DND-41 (cell line): ENCODE results near the gene BEND2.

Experiments used
- ATAC-seq: fragments of 200-7000 bp; cut with Tn5 transposase; 3 replicates; pipeline ENCODE4 v1.9.1; 2021; ENCODE audit warnings: low read depth; ENCODE audit not compliant: insufficient read depth
- DNase-seq: peaks from one replicate; pipeline ENCODE4 v3.0.0-alpha.2; 2020
- H2AFZ ChIP-seq: 2 replicates; pipeline ENCODE4 v1.6.0; 2012; ENCODE audit warnings: low read depth, low read length
- H3K27ac ChIP-seq: 2 replicates; pipeline ENCODE4 v1.5.1; 2012; ENCODE audit warnings: low read length, inconsistent platforms
- H3K27me3 ChIP-seq: fragments of 200-600 bp; sonication (generic); 2 replicates; pipeline ENCODE4 v1.6.0; 2012; ENCODE audit warnings: low read length, mild to moderate bottlenecking, inconsistent platforms; ENCODE audit not compliant: insufficient read depth, poor library complexity
- H3K36me3 ChIP-seq: 2 replicates; pipeline ENCODE4 v1.5.1; 2012; ENCODE audit warnings: low read length, inconsistent platforms; ENCODE audit not compliant: insufficient read depth
- H3K4me1 ChIP-seq: 2 replicates; pipeline ENCODE4 v1.5.1; 2012; ENCODE audit warnings: mild to moderate bottlenecking, low read length; ENCODE audit not compliant: insufficient read depth
- H3K4me2 ChIP-seq: 2 replicates; pipeline ENCODE4 v1.6.0; 2012; ENCODE audit warnings: mild to moderate bottlenecking, moderate library complexity, low read length, inconsistent platforms; ENCODE audit not compliant: insufficient read depth
- H3K4me3 ChIP-seq, 2 experiments: fragments of 200-600 bp in 1 of 2; shearing (Covaris generic) in 1 of 2; 2 replicates each; pipeline ENCODE4 v1.5.1; 2012 to 2016; ENCODE audit warnings: inconsistent platforms in 2 of 2, low read length in 2 of 2, mild to moderate bottlenecking in 2 of 2, low read depth in 1 of 2, moderate library complexity in 1 of 2
- H3K79me2 ChIP-seq: 2 replicates; pipeline ENCODE4 v1.6.0; 2012; ENCODE audit warnings: low read length, inconsistent platforms; ENCODE audit not compliant: insufficient read depth
- H3K9ac ChIP-seq: 2 replicates; pipeline ENCODE4 v1.6.0; 2012; ENCODE audit warnings: low read depth, mild to moderate bottlenecking, inconsistent platforms, low read length, moderate library complexity
- H3K9me3 ChIP-seq: 2 replicates; pipeline ENCODE4 v1.5.1; 2012; ENCODE audit warnings: low read length, moderate library complexity, mild to moderate bottlenecking, inconsistent platforms; ENCODE audit not compliant: insufficient read depth, severe bottlenecking
- H4K20me1 ChIP-seq: 2 replicates; pipeline ENCODE4 v1.6.0; 2012; ENCODE audit warnings: low read length; ENCODE audit not compliant: insufficient read depth
- EZH2 ChIP-seq: IDR thresholded peaks from 3 replicates; pipeline ENCODE4 v1.6.1; 2012; ENCODE audit warnings: borderline replicate concordance, low read depth, mild to moderate bottlenecking, moderate library complexity, low read length, inconsistent platforms; ENCODE audit not compliant: severe bottlenecking
- TF ChIP-seq, protein P1 (sequence below): IDR thresholded peaks from 2 replicates; pipeline ENCODE4 v1.5.1; 2012; ENCODE audit warnings: borderline replicate concordance, low read length, moderate library complexity, mild to moderate bottlenecking; ENCODE audit not compliant: poor library complexity, severe bottlenecking; ENCODE audit errors: extremely low read depth

Gene BEND2

DNA sequence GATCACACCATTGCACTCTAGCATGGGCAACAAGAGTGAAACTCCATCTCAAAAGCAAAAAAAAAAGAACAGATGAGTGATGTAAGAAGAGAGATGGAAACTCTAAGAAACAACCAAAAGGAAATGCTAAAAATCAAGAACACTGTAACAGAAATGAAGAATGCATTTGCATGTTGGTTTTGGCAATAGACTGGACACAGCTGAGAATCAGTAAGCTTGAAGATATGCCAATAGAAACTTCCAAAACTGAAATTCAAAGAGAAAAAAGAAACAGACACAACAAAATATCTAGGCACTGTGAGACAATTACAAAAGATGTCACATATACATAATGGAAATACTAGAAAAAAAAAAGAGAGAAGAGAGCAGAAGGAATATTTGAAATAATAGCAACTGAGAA, 93.7 kb downstream of the BEND2 start:
- Histone ChIP-seq H3K36me3 (no peaks in the 10 kb centered on the region), H3K9ac (no peak overlapping the region), H3K4me1 (no peaks in the 10 kb centered on the region), H3K79me2 (no peaks in the 10 kb centered on the region), H3K4me2 (no peak overlapping the region), H4K20me1 (no peaks in the 10 kb centered on the region), H3K27me3 (no peaks in the 10 kb centered on the region), H3K27ac (no peak overlapping the region), H3K4me3 (no peak overlapping the region), H3K9me3 (no peaks in the 10 kb centered on the region), H2AFZ (no peak overlapping the region)
- ATAC-seq (no peak), DNase-seq (no peak)
- no peak for TF ChIP-seq EZH2
- TF ChIP-seq, protein P1, sequence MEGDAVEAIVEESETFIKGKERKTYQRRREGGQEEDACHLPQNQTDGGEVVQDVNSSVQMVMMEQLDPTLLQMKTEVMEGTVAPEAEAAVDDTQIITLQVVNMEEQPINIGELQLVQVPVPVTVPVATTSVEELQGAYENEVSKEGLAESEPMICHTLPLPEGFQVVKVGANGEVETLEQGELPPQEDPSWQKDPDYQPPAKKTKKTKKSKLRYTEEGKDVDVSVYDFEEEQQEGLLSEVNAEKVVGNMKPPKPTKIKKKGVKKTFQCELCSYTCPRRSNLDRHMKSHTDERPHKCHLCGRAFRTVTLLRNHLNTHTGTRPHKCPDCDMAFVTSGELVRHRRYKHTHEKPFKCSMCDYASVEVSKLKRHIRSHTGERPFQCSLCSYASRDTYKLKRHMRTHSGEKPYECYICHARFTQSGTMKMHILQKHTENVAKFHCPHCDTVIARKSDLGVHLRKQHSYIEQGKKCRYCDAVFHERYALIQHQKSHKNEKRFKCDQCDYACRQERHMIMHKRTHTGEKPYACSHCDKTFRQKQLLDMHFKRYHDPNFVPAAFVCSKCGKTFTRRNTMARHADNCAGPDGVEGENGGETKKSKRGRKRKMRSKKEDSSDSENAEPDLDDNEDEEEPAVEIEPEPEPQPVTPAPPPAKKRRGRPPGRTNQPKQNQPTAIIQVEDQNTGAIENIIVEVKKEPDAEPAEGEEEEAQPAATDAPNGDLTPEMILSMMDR: no peak

DNA sequence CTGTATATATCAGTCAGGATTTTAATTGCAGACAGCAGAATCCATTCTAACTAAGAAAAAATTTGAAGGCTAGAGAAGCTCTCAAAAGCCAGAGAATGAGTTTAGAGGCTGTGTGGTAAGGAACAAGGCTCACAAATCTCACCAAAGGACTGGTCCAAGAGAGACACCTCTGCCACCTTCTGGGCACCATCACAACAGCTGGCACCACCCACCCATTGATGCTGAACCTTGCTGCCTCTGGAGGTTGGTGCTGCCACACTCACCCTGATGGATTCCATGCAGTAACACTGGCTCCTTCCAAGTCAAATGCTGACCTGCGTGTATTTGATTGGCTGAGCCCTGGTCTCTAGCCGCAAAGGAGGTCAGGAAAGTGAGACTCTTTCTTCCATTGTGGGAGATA, 100.8 kb downstream of the BEND2 start:
- Histone ChIP-seq H3K4me3 (no peak overlapping the region), H4K20me1 (no peaks in the 10 kb centered on the region), H2AFZ (no peak overlapping the region), H3K4me1 (no peaks in the 10 kb centered on the region), H3K9ac (no peak overlapping the region), H3K27me3 (no peaks in the 10 kb centered on the region), H3K4me2 (no peak overlapping the region), H3K27ac (no peak overlapping the region), H3K9me3 (no peaks in the 10 kb centered on the region), H3K36me3 (no peaks in the 10 kb centered on the region), H3K79me2 (no peaks in the 10 kb centered on the region)
- ATAC-seq: no peak
- no peak for DNase-seq
- TF ChIP-seq EZH2: no peak
- TF ChIP-seq, protein P1: no peak
